ENCODE data around the gene DISP3. TPM values are rescaled to one million over a fixed set of nuclear protein-coding genes. Genes with fewer than 3 reads are reported as not detected.

The DISP3 gene
- total and polyA plus RNA-seq, 2 of the 13 experiments (the other 11 are each of a cell fraction or from before 2014, with no cell fraction given): 0.08 to 0.13 TPM

DNA sequence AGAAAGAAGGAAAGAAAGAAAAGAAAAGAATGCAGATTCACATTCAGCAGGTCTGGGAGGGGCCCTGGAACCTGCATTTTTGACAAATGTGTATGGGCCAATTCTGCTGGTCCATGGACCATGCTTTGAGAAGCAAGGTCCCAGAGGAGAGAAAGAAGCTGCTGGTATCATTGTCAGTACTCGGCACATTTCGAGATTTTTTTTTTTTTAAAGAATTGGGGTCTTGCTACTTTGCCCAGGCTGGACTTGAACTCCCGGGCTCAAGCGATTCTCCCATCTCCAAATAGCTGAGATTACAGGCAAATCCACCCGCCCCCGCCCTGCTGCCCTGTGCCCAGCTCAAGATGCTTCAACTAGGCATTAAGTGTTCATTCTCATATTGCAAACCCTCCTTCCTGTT lies 13.6 kb upstream of the DISP3 start:
- Histone ChIP-seq H3K4me2 (ENCODE audit: low read depth, low read length) (no peak overlapping the region), H3K27me3 (ENCODE audit: control insufficient read depth in 1 of 2, insufficient read depth in 2 of 2, low read length in 2 of 2) (peaks cover 7 to 33% of the 10 kb centered on the region in 2 experiments; a peak in 4 of 5 replicates), H3K4me1 (ENCODE audit: insufficient read depth, low read length) (no peaks in the 10 kb centered on the region), H3K9me3 (ENCODE audit: low read length) (no peaks in the 10 kb centered on the region), H3K9ac (ENCODE audit: insufficient read depth, low read depth, low read length) (no peak overlapping the region), H4K20me1 (ENCODE audit: insufficient read depth, low read length) (no peaks in the 10 kb centered on the region), H3K36me3 (replicated peaks in 1 of 2; ENCODE audit: control insufficient read depth in 1 of 2, insufficient read depth in 2 of 2, low read length in 2 of 2) (no peaks in the 10 kb centered on the region), H2AFZ (ENCODE audit: low read length) (no peak overlapping the region), H3K4me3 (replicated peaks in 1 of 3; ENCODE audit: insufficient read depth in 1 of 3, low read depth in 2 of 3, low read length in 3 of 3) (no peak overlapping the region), H3K27ac (ENCODE audit: extremely low read length, insufficient read depth, low read length) (no peak overlapping the region), H3K79me2 (ENCODE audit: insufficient read depth, low read length) (no peaks in the 10 kb centered on the region)
- no peak for FAIRE-seq
- ATAC-seq: no peak
- intact Hi-C loops (cut with micrococcal nuclease; ENCODE audit: unreplicated experiment): no loop called here
- TF ChIP-seq ZSCAN30 (CRISPR knock-in tag; IDR thresholded peaks at IDR 0.05): no peak
- TF ChIP-seq SIX1 (CRISPR knock-in tag; IDR thresholded peaks at IDR 0.05; ENCODE audit: borderline replicate concordance): no peak
- no peak for TF ChIP-seq HCFC1 (IDR thresholded peaks at IDR 0.05; ENCODE audit: low read depth, low read length)
- no peak for TF ChIP-seq LBX2 (CRISPR knock-in tag; IDR thresholded peaks at IDR 0.05; ENCODE audit: borderline replicate concordance)
- TF ChIP-seq ZNF768 (CRISPR knock-in tag; IDR thresholded peaks at IDR 0.05): no peak
- no peak for TF ChIP-seq HNF4A (CRISPR knock-in tag; IDR thresholded peaks at IDR 0.05)
- no peak for TF ChIP-seq CTCF (CRISPR knock-in tag; IDR thresholded peaks at IDR 0.05)
- TF ChIP-seq CC2D1A (CRISPR knock-in tag; IDR thresholded peaks at IDR 0.05): no peak
- TF ChIP-seq ZNF790 (CRISPR knock-in tag; IDR thresholded peaks at IDR 0.05; ENCODE audit: borderline replicate concordance): no peak
- no peak for TF ChIP-seq CEBPZ (IDR thresholded peaks at IDR 0.05; ENCODE audit: low read length)
- ChIA-PET CTCF (ENCODE audit: low intra/inter-chr PET ratio, low total read pairs) (no interaction called here), POLR2A (no interaction called here)
- BruUV-seq (replicated peaks): no TSS peak
- 10% methylated on average over 6 of the region's 6 CpGs for WGBS (ENCODE audit: low lambda C conversion rate)
- in situ Hi-C loops (cut with HindIII; ENCODE audit: extremely low pct_ligation_motif_present, low pct_unique_long_range_greater_than_20kb): no loop called here
- no peak for DNase-seq (ENCODE audit: low spot score)

All from HepG2 (cell line).